K562 (cell line): Measurements from ENCODE around the gene FXN. TPM values are rescaled to one million over a fixed set of nuclear protein-coding genes. Genes with fewer than 3 reads are reported as not detected.

Experiments
- ATAC-seq: fragments of 200-7000 bp; cut with Tn5 transposase; 3 replicates; pipeline ENCODE4 v1.9.1; 2020; ENCODE audit warnings: moderate library complexity
- BruUV-seq: library from RNA; stranded (reverse); fragments of 400-500 nt; replicated peaks from 2 replicates; lab custom pipeline; 2021; lab: Mats Ljungman, UMichigan
- CTCF ChIA-PET: fragments of 300-600 bp; formaldehyde crosslinking; extraction: SDS; loops from one replicate; lab custom pipeline; 2021; ENCODE audit warnings: low intra/inter-chr PET ratio; lab: Yijun Ruan, JAX
- POLR2A ChIA-PET: fragments of 300-600, 350-650 bp; sonication (Branson Sonifier 250); formaldehyde crosslinking; extraction: SDS; loops from one replicate; lab custom pipeline; 2021; ENCODE audit warnings: antibody characterized with exemption, inconsistent platforms; lab: Yijun Ruan, JAX
- DNase-seq, 4 experiments: peaks; one replicate each; pipeline versions ENCODE4 v3.0.0 to v3.0.0-alpha.2; 2011 to 2018; ENCODE audit warnings: low spot score in 3 of 4, mixed read lengths in 3 of 4; ENCODE audit errors: extremely low read depth in 1 of 4
- FAIRE-seq: peaks from 2 replicates; lab custom pipeline; 2011; peaks lifted over from hg19 to GRCh38; lab: Jason Lieb, UNC
- H2AFZ ChIP-seq: 2 replicates; pipeline ENCODE4 v1.6.0; 2011; ENCODE audit warnings: low read depth, low read length, control low read depth, inconsistent platforms
- H3K27ac ChIP-seq: fragments of 200-600 bp; 3 replicates; pipeline ENCODE4 v1.8.0; 2011; ENCODE audit warnings: low read depth, mild to moderate bottlenecking, control low read depth, inconsistent platforms, low read length, moderate library complexity, mixed read lengths; ENCODE audit errors: extremely low read depth
- H3K27me3 ChIP-seq, 2 experiments: fragments of 300-600 bp in 1 of 2; 2 replicates in 1 of 2; 3 replicates in 1 of 2; pipeline versions ENCODE4 v1.6.0 to v1.8.0; 2011; ENCODE audit warnings: inconsistent platforms in 2 of 2, low read length in 2 of 2, mild to moderate bottlenecking in 1 of 2, mixed read lengths in 1 of 2, moderate library complexity in 1 of 2; ENCODE audit not compliant: control insufficient read depth in 2 of 2, insufficient read depth in 2 of 2
- H3K36me3 ChIP-seq: fragments of 300-600 bp; 3 replicates; pipeline ENCODE4 v1.8.0; 2011; ENCODE audit warnings: mild to moderate bottlenecking, low read length, inconsistent platforms; ENCODE audit not compliant: control insufficient read depth, insufficient read depth
- H3K4me1 ChIP-seq, 2 experiments: fragments of 200-600 bp in 1 of 2; replicated peaks in 1 of 2; 2 replicates in 1 of 2; 3 replicates in 1 of 2; pipeline versions ENCODE4 v1.5.1 to v1.8.0; 2011; ENCODE audit warnings: inconsistent platforms in 2 of 2, low read length in 2 of 2, mild to moderate bottlenecking in 1 of 2, mixed read lengths in 1 of 2, moderate library complexity in 1 of 2; ENCODE audit not compliant: control insufficient read depth in 2 of 2, insufficient read depth in 2 of 2
- H3K4me2 ChIP-seq: 2 replicates; pipeline ENCODE4 v1.6.1; 2011; ENCODE audit warnings: low read length, control low read depth, inconsistent platforms, mixed read lengths; ENCODE audit not compliant: insufficient read depth
- H3K4me3 ChIP-seq: fragments of 200-600 bp; sonication (generic), shearing (Covaris generic); 2 replicates; pipeline ENCODE4 v1.5.1; 2016; ENCODE audit warnings: control low read depth, inconsistent platforms
- H3K79me2 ChIP-seq: fragments of 200-600 bp; 3 replicates; pipeline ENCODE4 v1.8.0; 2011; ENCODE audit warnings: low read length, inconsistent platforms; ENCODE audit not compliant: control insufficient read depth, insufficient read depth
- H3K9ac ChIP-seq, 2 experiments: 2 replicates each; pipeline versions ENCODE4 v1.6.0 to v1.6.1; 2011; ENCODE audit warnings: low read depth in 2 of 2, low read length in 2 of 2, control low read depth in 1 of 2, inconsistent platforms in 1 of 2, mild to moderate bottlenecking in 1 of 2, mixed read lengths in 1 of 2; ENCODE audit not compliant: insufficient read depth in 1 of 2
- H3K9me1 ChIP-seq: one replicate; pipeline ENCODE4 v1.6.0; 2011; ENCODE audit warnings: inconsistent platforms, mild to moderate bottlenecking, low read length, moderate library complexity; ENCODE audit not compliant: control insufficient read depth, insufficient read depth
- H3K9me3 ChIP-seq: replicated peaks from 2 replicates; pipeline ENCODE4 v1.5.1; 2011; ENCODE audit warnings: low read depth, low read length, inconsistent platforms; ENCODE audit not compliant: control insufficient read depth, insufficient read depth
- H4K20me1 ChIP-seq: replicated peaks from 2 replicates; pipeline ENCODE4 v1.6.1; 2011; ENCODE audit warnings: low read length, inconsistent platforms, mixed read lengths; ENCODE audit not compliant: control insufficient read depth, insufficient read depth
- FOXP1 ChIP-seq: sonication (generic); formaldehyde crosslinking; IDR thresholded peaks from 2 replicates; pipeline ENCODE4 v1.8.0; 2022; ENCODE audit warnings: mild to moderate bottlenecking, missing genetic modification reagents
- MAFG ChIP-seq: fragments of 450-650 bp; conservative IDR thresholded peaks from 2 replicates; pipeline ENCODE4 v1.6.1; 2016; ENCODE audit warnings: missing genetic modification characterization, missing compliant biosample characterization
- MYNN ChIP-seq, 2 experiments: sonication (generic); formaldehyde crosslinking in 1 of 2; IDR thresholded peaks; 2 replicates each; pipeline versions ENCODE4 v1.5.0 to v1.6.1; 2016 to 2020; ENCODE audit warnings: antibody characterized with exemption in 1 of 2, missing genetic modification reagents in 1 of 2
- NFE2 ChIP-seq: IDR thresholded peaks from 2 replicates; pipeline ENCODE4 v1.6.1; 2014; ENCODE audit warnings: antibody characterized with exemption, low read depth
- NR0B1 ChIP-seq: fragments of 450-650 bp; IDR thresholded peaks from one replicate; pipeline ENCODE4 v1.6.1; 2018; ENCODE audit warnings: mild to moderate bottlenecking, moderate library complexity; ENCODE audit not compliant: partially characterized antibody
- POLR2H ChIP-seq: IDR thresholded peaks from 2 replicates; pipeline ENCODE4 v1.6.1; 2016; ENCODE audit warnings: missing genetic modification characterization, low read depth, mild to moderate bottlenecking, control low read depth, missing compliant biosample characterization, moderate library complexity
- SETDB1 ChIP-seq: IDR thresholded peaks from one replicate; pipeline ENCODE4 v1.6.1; 2012; ENCODE audit warnings: low read length, control low read depth, inconsistent platforms
- ZNF165 ChIP-seq: fragments of 250-450 bp; sonication (Bioruptor Pico); IDR thresholded peaks from 2 replicates; pipeline ENCODE4 v1.4.0; 2020; ENCODE audit warnings: borderline replicate concordance
- ZNF766 ChIP-seq: fragments of 200-800 bp; sonication (Bioruptor generic); conservative IDR thresholded peaks from 2 replicates; pipeline ENCODE4 v1.6.1; 2016; ENCODE audit warnings: missing genetic modification characterization, missing compliant biosample characterization
- WGBS: fragments of 100-300 bp; shearing (Covaris generic); methylation state at CpG from one replicate; pipeline ENCODE4 v1.1.6; 2016; ENCODE audit warnings: low coverage, mixed read lengths; ENCODE audit not compliant: insufficient coverage; ENCODE audit errors: missing lambda C conversion rate; 5-methylcytosine and 5-hydroxymethylcytosine counted together
- in situ Hi-C: fragments of 300-500 bp; cut with MboI; formaldehyde crosslinking; loops from 4 replicates; pipeline ENCODE4 v1.15.0; 2018; ENCODE audit warnings: inconsistent platforms, mixed read lengths
- intact Hi-C: fragments of 100-400 bp; cut with micrococcal nuclease; formaldehyde crosslinking; loops from 2 replicates; pipeline ENCODE4 v1.14.2; 2022
- polyA plus RNA-seq, 8 experiments: library from polyadenylated mRNA; depleted of rRNA in 4 of 8; stranded (reverse) in 5 of 8; unstranded in 3 of 8; fragments of >200 nt; fragmentation: Nextera tagmentation in 2 of 8; fragmentation: Illumina TruSeq in 1 of 8; extraction: Ambion mirVana in 2 of 8; extraction: Trizol in 1 of 8; gene quantifications; 2 replicates each; pipeline versions ENCODE4 v1.2.1 to v1.2.3, GENCODE V29; 2011 to 2014; ENCODE audit warnings: inconsistent platforms in 1 of 8, missing spikeins in 1 of 8
- total RNA-seq, 7 experiments: library from RNA; depleted of rRNA in 6 of 7; stranded (reverse); fragments of >200 nt in 6 of 7; fragmentation: Illumina TruSeq in 2 of 7; extraction: Trizol in 2 of 7; gene quantifications; 2 replicates each; pipeline versions ENCODE4 v1.2.1 to v1.2.3, GENCODE V29; 2011 to 2021; ENCODE audit warnings: low replicate concordance in 1 of 7

Gene FXN
- total and polyA plus RNA-seq, 9 of the 15 experiments (the other 6 are each of a cell fraction or from before 2014, with no cell fraction given), result 7.6 to 51.5 (median 30.3) TPM

GRCh38 chr9:69004836-69005235 lies 30.7 kb upstream of the FXN start:
- intact Hi-C loops, result no loop called here
- no peaks in the 10 kb centered on the region for H4K20me1 ChIP-seq
- H3K79me2 ChIP-seq, result no peaks in the 10 kb centered on the region
- FAIRE-seq (no peak), DNase-seq (no peak), ATAC-seq (no peak)
- H3K9ac ChIP-seq, result no peak overlapping the region
- H3K4me3 ChIP-seq, result no peak overlapping the region
- no peak overlapping the region for H2AFZ ChIP-seq
- 52% methylated on average over 2 of the region's 2 CpGs for WGBS
- no peak overlapping the region for H3K4me2 ChIP-seq
- no peak overlapping the region for H3K27ac ChIP-seq
- H3K4me1 ChIP-seq, result no peaks in the 10 kb centered on the region; a peak in 1 of 5 replicates
- no peaks in the 10 kb centered on the region for H3K9me3 ChIP-seq
- ChIA-PET POLR2A (no interaction called here), CTCF (no interaction called here)
- in situ Hi-C loops, result loop anchor here (5.0 kb wide), 1 partner anchor 423 kb away; no protein-coding TSS in a partner anchor
- H3K36me3 ChIP-seq, result no peaks in the 10 kb centered on the region; the same call in 2 of the 3 replicates
- no peaks in the 10 kb centered on the region for H3K27me3 ChIP-seq
- TF ChIP-seq ZNF165 (CRISPR knock-in tag) (no peak), FOXP1 (CRISPR knock-in tag) (no peak), NR0B1 (no peak)
- no TSS peak for BruUV-seq
- H3K9me1 ChIP-seq, result no peaks in the 10 kb centered on the region

GRCh38 chr9:69009708-69010107 lies 25.8 kb upstream of the FXN start:
- in situ Hi-C loops, result no loop called here
- Histone ChIP-seq H3K27me3 (no peaks in the 10 kb centered on the region), H3K4me2 (no peak overlapping the region), H2AFZ (no peak overlapping the region), H3K79me2 (no peaks in the 10 kb centered on the region), H3K9me1 (no peaks in the 10 kb centered on the region), H3K9me3 (peaks cover 10% of the 10 kb centered on the region), H3K4me3 (no peak overlapping the region), H3K27ac (no peak overlapping the region), H3K36me3 (no peaks in the 10 kb centered on the region; the same call in 2 of the 3 replicates), H3K9ac (no peak overlapping the region), H3K4me1 (no peaks in the 10 kb centered on the region; a peak in 1 of 5 replicates), H4K20me1 (no peaks in the 10 kb centered on the region)
- no peak for FAIRE-seq
- no TSS peak for BruUV-seq
- intact Hi-C loops, result no loop called here
- ChIA-PET POLR2A (no interaction called here), CTCF (no interaction called here)
- DNase-seq, result no peak
- ATAC-seq, result no peak
- WGBS, result 14% methylated on average over 1 of the region's 1 CpG
- TF ChIP-seq MYNN (IDR thresholded peaks at IDR 0.05), result no peak
- TF ChIP-seq MYNN (CRISPR knock-in tag; IDR thresholded peaks at IDR 0.05), result no peak
- no peak for TF ChIP-seq SETDB1
- TF ChIP-seq NFE2, result no peak
- no peak for TF ChIP-seq ZNF766 (CRISPR knock-in tag)
- TF ChIP-seq MAFG (tag), result no peak
- no peak for TF ChIP-seq POLR2H (tag)
